Stromal cell of bone marrow (primary cell): ENCODE measurements around the gene MAGEA9B.
"Not testable (repeated sequence)": the region's sequence is repeated elsewhere in the genome, so short reads cannot be mapped to it uniquely, and the experiment has no call there.

Experiments used
- DNase-seq: peaks from one replicate; pipeline ENCODE4 v3.0.0-alpha.2; 2012; ENCODE audit warnings: low read depth

MAGEA9B gene

DNA sequence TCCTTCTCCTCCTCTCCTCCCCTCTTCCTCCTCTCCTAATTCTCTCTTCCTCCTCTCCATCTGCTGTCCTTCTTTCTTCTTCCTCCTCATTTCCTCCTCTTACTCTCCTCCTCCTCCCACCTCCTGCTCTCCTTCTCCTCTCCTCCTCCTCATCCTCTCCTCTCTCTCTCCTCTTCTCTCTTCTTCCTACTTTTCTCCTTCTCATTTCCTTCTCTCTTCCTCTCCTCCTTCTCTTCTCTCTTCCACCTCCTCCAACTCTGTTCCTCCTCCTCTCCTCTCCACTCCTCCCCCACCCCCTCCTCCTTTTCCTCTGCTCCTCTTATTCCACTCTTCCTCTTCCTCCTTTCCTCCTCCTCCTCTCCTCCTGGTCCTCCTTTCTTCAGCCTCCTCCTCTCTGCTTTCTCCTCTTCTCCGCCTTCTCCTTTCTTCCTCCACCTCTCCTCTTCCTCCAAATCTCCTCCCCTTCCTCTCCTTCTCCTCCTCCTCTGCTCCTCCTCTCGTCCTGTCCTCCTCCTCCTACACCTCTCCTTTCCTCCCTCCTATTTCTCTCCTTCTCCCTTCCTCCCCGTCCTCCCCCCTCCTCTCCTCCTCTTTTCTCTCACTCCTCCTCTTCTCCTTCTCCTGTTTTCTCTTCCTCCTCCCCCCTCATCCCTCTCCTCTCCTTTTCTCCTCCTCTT lies 52.2 kb downstream of the MAGEA9B start:
- not testable (repeated sequence) for DNase-seq

DNA sequence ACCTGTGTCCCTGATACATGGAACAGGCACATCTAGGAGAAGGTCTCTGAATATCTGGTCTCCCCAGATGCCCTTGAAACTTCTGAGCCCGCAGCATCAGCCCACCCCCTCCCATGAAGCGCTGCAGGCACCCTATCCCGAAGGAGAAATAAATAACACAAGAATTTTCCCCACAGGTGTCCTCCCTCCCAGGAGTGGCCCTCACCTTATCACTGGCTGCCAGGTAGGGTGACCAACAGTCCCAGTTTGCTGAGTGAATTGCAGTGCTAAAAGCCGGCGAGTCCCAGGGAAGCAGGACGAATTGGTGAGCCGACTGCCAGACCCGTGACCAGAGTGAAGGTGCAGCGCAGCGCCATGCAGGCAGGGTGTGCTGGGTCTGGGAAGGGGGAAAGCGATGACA lies 53.3 kb downstream of the MAGEA9B start:
- not testable (repeated sequence) for DNase-seq

DNA sequence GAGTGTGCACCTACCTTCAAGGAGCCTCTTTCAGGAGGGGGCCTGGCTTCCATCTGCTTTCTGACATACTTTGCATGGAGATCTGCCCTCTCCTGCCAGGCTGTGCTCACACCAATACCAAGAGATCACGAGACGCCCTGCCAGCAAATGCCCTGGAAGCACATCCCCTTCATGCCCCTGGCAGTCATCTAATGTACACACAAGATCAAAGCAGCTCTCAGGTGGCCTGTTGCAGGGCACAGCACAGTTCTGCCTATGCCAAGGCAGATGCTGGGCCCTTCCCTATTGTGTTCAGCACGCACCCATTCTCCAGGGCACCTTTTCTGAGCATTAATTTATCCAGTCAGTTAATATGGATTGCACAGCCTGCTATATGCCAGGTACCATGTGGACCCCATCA lies 54.4 kb downstream of the MAGEA9B start:
- DNase-seq, result not testable (repeated sequence)
